HEK293T (cell line): ENCODE data around the gene POLR2I.

ENCODE experiments used
- BHLHE40 ChIP-seq: fragments of 450-650 bp; IDR thresholded peaks from 2 replicates; pipeline ENCODE4 v1.6.1; 2016; ENCODE audit warnings: mild to moderate bottlenecking, moderate library complexity, borderline replicate concordance
- FOXK2 ChIP-seq: fragments of 450-650 bp; IDR thresholded peaks from 2 replicates; pipeline ENCODE4 v1.6.1; 2016; ENCODE audit warnings: mild to moderate bottlenecking
- HDGF ChIP-seq: fragments of 450-650 bp; IDR thresholded peaks from 2 replicates; pipeline ENCODE4 v1.6.1; 2017; ENCODE audit warnings: antibody characterized with exemption, borderline replicate concordance
- TARDBP ChIP-seq: fragments of 450-650 bp; IDR thresholded peaks from 2 replicates; pipeline ENCODE4 v1.6.1; 2016

GRCh38 chr19:36103842-36104552, 10.7 kb downstream of the POLR2I start:
- TF ChIP-seq TARDBP (no peak), HDGF (no peak), FOXK2 (no peak), BHLHE40 (no peak)
